ENCODE measurements around the gene REEP2.

REEP2 gene

GRCh38 chr5:138445547-138446271 lies 6.9 kb downstream of the REEP2 start:
- no peak overlapping the region for H3K4me3 ChIP-seq (ENCODE audit: low read depth, low read length)
- no peak overlapping the region for H3K23ac ChIP-seq (ENCODE audit: low read length)
- DNase-seq: no peak
- no peak overlapping the region for H4K8ac ChIP-seq (ENCODE audit: low read depth, low read length)
- H3K4ac ChIP-seq (ENCODE audit: low read depth, low read length): no peak overlapping the region
- H3K18ac ChIP-seq (ENCODE audit: low read length): no peak overlapping the region
- no peak overlapping the region for H3K27ac ChIP-seq (ENCODE audit: low read depth, low read length)
- peaks cover 1% of the 10 kb centered on the region for H3K9me3 ChIP-seq (ENCODE audit: insufficient read depth, low read depth, low read length)
- no peak overlapping the region for H3K9ac ChIP-seq (ENCODE audit: low read length)
- H2AFZ ChIP-seq (ENCODE audit: insufficient read depth, low read length, poor library complexity): no peak overlapping the region
- no peak overlapping the region for H2AK5ac ChIP-seq (ENCODE audit: low read length)
- no peak overlapping the region for H2BK5ac ChIP-seq (ENCODE audit: low read depth, low read length, poor library complexity)
- no peak overlapping the region for H4K91ac ChIP-seq (ENCODE audit: low read depth, low read length)
- no peaks in the 10 kb centered on the region for H3K79me2 ChIP-seq (ENCODE audit: control insufficient read depth, insufficient read depth, low read length, poor library complexity)
- no peak overlapping the region for H2BK120ac ChIP-seq (ENCODE audit: insufficient read depth, low read length, poor library complexity)
- H3K4me1 ChIP-seq (ENCODE audit: control insufficient read depth in 1 of 2, insufficient read depth in 2 of 2, low read length in 2 of 2): no peaks in the 10 kb centered on the region
- H4K12ac ChIP-seq (ENCODE audit: low read depth, low read length): no peak overlapping the region
- no peaks in the 10 kb centered on the region for H3K27me3 ChIP-seq (ENCODE audit: insufficient read depth, low read length)
- H2BK12ac ChIP-seq (ENCODE audit: low read length): no peak overlapping the region
- H3K14ac ChIP-seq (ENCODE audit: low read length): no peak overlapping the region
- no peaks in the 10 kb centered on the region for H3K79me1 ChIP-seq (ENCODE audit: low read length)
- no peaks in the 10 kb centered on the region for H3K36me3 ChIP-seq (ENCODE audit: control insufficient read depth in 1 of 2, insufficient read depth in 2 of 2, low read length in 2 of 2)
- WGBS (ENCODE audit: extremely low coverage, insufficient coverage, insufficient read length): no CpG with 5 or more reads among the region's 18 CpGs
- H3K4me2 ChIP-seq (ENCODE audit: low read length): no peak overlapping the region

GRCh38 chr5:138448070-138448469 lies 9.2 kb downstream of the REEP2 start:
- Histone ChIP-seq H3K27ac (ENCODE audit: low read depth, low read length) (no peak overlapping the region), H3K79me1 (ENCODE audit: low read length) (no peaks in the 10 kb centered on the region), H3K79me2 (ENCODE audit: control insufficient read depth, insufficient read depth, low read length, poor library complexity) (no peaks in the 10 kb centered on the region), H3K27me3 (ENCODE audit: insufficient read depth, low read length) (no peaks in the 10 kb centered on the region), H3K4ac (ENCODE audit: low read depth, low read length) (no peak overlapping the region), H2AFZ (ENCODE audit: insufficient read depth, low read length, poor library complexity) (no peak overlapping the region), H2BK12ac (ENCODE audit: low read length) (no peak overlapping the region), H2BK120ac (ENCODE audit: insufficient read depth, low read length, poor library complexity) (no peak overlapping the region), H3K9ac (ENCODE audit: low read length) (no peak overlapping the region), H3K4me2 (ENCODE audit: low read length) (no peak overlapping the region), H3K14ac (ENCODE audit: low read length) (no peak overlapping the region), H3K18ac (ENCODE audit: low read length) (no peak overlapping the region), H4K91ac (ENCODE audit: low read depth, low read length) (no peak overlapping the region), H4K12ac (ENCODE audit: low read depth, low read length) (no peak overlapping the region), H4K8ac (ENCODE audit: low read depth, low read length) (no peak overlapping the region), H3K4me1 (ENCODE audit: control insufficient read depth in 1 of 2, insufficient read depth in 2 of 2, low read length in 2 of 2) (no peaks in the 10 kb centered on the region), H2AK5ac (ENCODE audit: low read length) (no peak overlapping the region), H3K36me3 (ENCODE audit: control insufficient read depth in 1 of 2, insufficient read depth in 2 of 2, low read length in 2 of 2) (no peaks in the 10 kb centered on the region), H3K23ac (ENCODE audit: low read length) (no peak overlapping the region), H3K4me3 (ENCODE audit: low read depth, low read length) (no peak overlapping the region), H3K9me3 (ENCODE audit: insufficient read depth, low read depth, low read length) (no peaks in the 10 kb centered on the region), H2BK5ac (ENCODE audit: low read depth, low read length, poor library complexity) (no peak overlapping the region)
- WGBS (ENCODE audit: extremely low coverage, insufficient coverage, insufficient read length): no CpG with 5 or more reads among the region's 6 CpGs
- no peak for DNase-seq

GRCh38 chr5:138448481-138449398 lies 9.9 kb downstream of the REEP2 start:
- Histone ChIP-seq H3K4me3 (ENCODE audit: low read depth, low read length) (no peak overlapping the region), H3K79me2 (ENCODE audit: control insufficient read depth, insufficient read depth, low read length, poor library complexity) (no peaks in the 10 kb centered on the region), H3K18ac (ENCODE audit: low read length) (no peak overlapping the region), H2BK120ac (ENCODE audit: insufficient read depth, low read length, poor library complexity) (no peak overlapping the region), H2BK5ac (ENCODE audit: low read depth, low read length, poor library complexity) (no peak overlapping the region), H3K9ac (ENCODE audit: low read length) (no peak overlapping the region), H3K27me3 (ENCODE audit: insufficient read depth, low read length) (no peaks in the 10 kb centered on the region), H4K12ac (ENCODE audit: low read depth, low read length) (no peak overlapping the region), H3K9me3 (ENCODE audit: insufficient read depth, low read depth, low read length) (no peaks in the 10 kb centered on the region), H4K91ac (ENCODE audit: low read depth, low read length) (no peak overlapping the region), H4K8ac (ENCODE audit: low read depth, low read length) (no peak overlapping the region), H3K14ac (ENCODE audit: low read length) (no peak overlapping the region), H3K36me3 (ENCODE audit: control insufficient read depth in 1 of 2, insufficient read depth in 2 of 2, low read length in 2 of 2) (no peaks in the 10 kb centered on the region), H3K4me1 (ENCODE audit: control insufficient read depth in 1 of 2, insufficient read depth in 2 of 2, low read length in 2 of 2) (no peaks in the 10 kb centered on the region), H3K79me1 (ENCODE audit: low read length) (no peaks in the 10 kb centered on the region), H3K4ac (ENCODE audit: low read depth, low read length) (no peak overlapping the region), H2AK5ac (ENCODE audit: low read length) (no peak overlapping the region), H3K4me2 (ENCODE audit: low read length) (no peak overlapping the region), H3K23ac (ENCODE audit: low read length) (no peak overlapping the region), H3K27ac (ENCODE audit: low read depth, low read length) (no peak overlapping the region), H2BK12ac (ENCODE audit: low read length) (no peak overlapping the region), H2AFZ (ENCODE audit: insufficient read depth, low read length, poor library complexity) (no peak overlapping the region)
- no CpG with 5 or more reads among the region's 9 CpGs for WGBS (ENCODE audit: extremely low coverage, insufficient coverage, insufficient read length)
- no peak for DNase-seq

- no peak overlapping the region for H2BK5ac ChIP-seq (ENCODE audit: low read depth, low read length, poor library complexity)
- no CpG with 5 or more reads among the region's 22 CpGs for WGBS (ENCODE audit: extremely low coverage, insufficient coverage, insufficient read length)
These were observed 10.8 kb downstream of the REEP2 start for GRCh38 chr5:138449501-138450239.

More at GRCh38 chr5:138449501-138450239, 10.8 kb downstream of the REEP2 start:
- Histone ChIP-seq H2AK5ac (ENCODE audit: low read length) (no peak overlapping the region), H4K12ac (ENCODE audit: low read depth, low read length) (no peak overlapping the region), H3K23ac (ENCODE audit: low read length) (no peak overlapping the region), H3K9ac (ENCODE audit: low read length) (no peak overlapping the region), H3K9me3 (ENCODE audit: insufficient read depth, low read depth, low read length) (no peaks in the 10 kb centered on the region), H3K27me3 (ENCODE audit: insufficient read depth, low read length) (no peaks in the 10 kb centered on the region), H2BK120ac (ENCODE audit: insufficient read depth, low read length, poor library complexity) (no peak overlapping the region), H3K36me3 (ENCODE audit: control insufficient read depth in 1 of 2, insufficient read depth in 2 of 2, low read length in 2 of 2) (no peaks in the 10 kb centered on the region), H3K18ac (ENCODE audit: low read length) (no peak overlapping the region), H3K4me1 (ENCODE audit: control insufficient read depth in 1 of 2, insufficient read depth in 2 of 2, low read length in 2 of 2) (no peaks in the 10 kb centered on the region), H3K27ac (ENCODE audit: low read depth, low read length) (no peak overlapping the region), H3K4me2 (ENCODE audit: low read length) (no peak overlapping the region), H3K4me3 (ENCODE audit: low read depth, low read length) (no peak overlapping the region), H4K8ac (ENCODE audit: low read depth, low read length) (no peak overlapping the region), H3K79me1 (ENCODE audit: low read length) (no peaks in the 10 kb centered on the region), H2BK12ac (ENCODE audit: low read length) (no peak overlapping the region), H3K14ac (ENCODE audit: low read length) (no peak overlapping the region), H3K4ac (ENCODE audit: low read depth, low read length) (no peak overlapping the region), H3K79me2 (ENCODE audit: control insufficient read depth, insufficient read depth, low read length, poor library complexity) (no peaks in the 10 kb centered on the region), H4K91ac (ENCODE audit: low read depth, low read length) (no peak overlapping the region), H2AFZ (ENCODE audit: insufficient read depth, low read length, poor library complexity) (no peak overlapping the region)
- DNase-seq: peak; percentile 82 to 94
